HepG2 (cell line): ENCODE data around the gene UGT1A7. TPM values are rescaled to one million over a fixed set of nuclear protein-coding genes. Genes with fewer than 3 reads are reported as not detected.
A peak's percentile ranks its signal among the peaks of the same experiment; 100 is the strongest.

Experiments
- ATAC-seq: fragments of 200-7000 bp; cut with Tn5 transposase; 3 replicates; pipeline ENCODE4 v1.9.1; 2020; ENCODE audit warnings: mild to moderate bottlenecking, moderate library complexity
- BruUV-seq: library from RNA; stranded (reverse); fragments of 400-500 nt; replicated peaks from 2 replicates; lab custom pipeline; 2021; lab: Mats Ljungman, UMichigan
- CTCF ChIA-PET: fragments of 300-600 bp; formaldehyde crosslinking; extraction: SDS; loops from one replicate; lab custom pipeline; 2021; ENCODE audit warnings: low total read pairs, inconsistent platforms, low intra/inter-chr PET ratio; lab: Yijun Ruan, JAX
- POLR2A ChIA-PET: fragments of 350-600 bp; sonication (Branson Sonifier 250); formaldehyde crosslinking; loops from one replicate; lab custom pipeline; 2020; ENCODE audit warnings: antibody characterized with exemption, inconsistent platforms; lab: Yijun Ruan, JAX
- DNase-seq: peaks from one replicate; pipeline ENCODE4 v3.0.0-alpha.2; 2015; ENCODE audit warnings: low spot score
- FAIRE-seq: peaks from 3 replicates; lab custom pipeline; 2011; peaks lifted over from hg19 to GRCh38; lab: Jason Lieb, UNC
- H2AFZ ChIP-seq: one replicate; pipeline ENCODE4 v1.6.1; 2011; ENCODE audit warnings: low read length, inconsistent platforms
- H3K27ac ChIP-seq: fragments of 300-600 bp; 3 replicates; pipeline ENCODE4 v1.8.0; 2011; ENCODE audit warnings: mixed run types, mild to moderate bottlenecking, mixed read lengths, low read length, inconsistent platforms; ENCODE audit not compliant: insufficient read depth; ENCODE audit errors: extremely low read length
- H3K27me3 ChIP-seq, 2 experiments: fragments of 200-600 bp in 1 of 2; 2 replicates in 1 of 2; 3 replicates in 1 of 2; pipeline versions ENCODE4 v1.6.0 to v1.8.0; 2011; ENCODE audit warnings: low read length in 2 of 2, mild to moderate bottlenecking in 2 of 2, moderate library complexity in 2 of 2, inconsistent platforms in 1 of 2; ENCODE audit not compliant: insufficient read depth in 2 of 2, control insufficient read depth in 1 of 2
- H3K36me3 ChIP-seq, 2 experiments: fragments of 200-600 bp in 1 of 2; replicated peaks in 1 of 2; 2 replicates in 1 of 2; 3 replicates in 1 of 2; pipeline versions ENCODE4 v1.5.1 to v1.8.0; 2011; ENCODE audit warnings: low read length in 2 of 2, inconsistent platforms in 1 of 2; ENCODE audit not compliant: insufficient read depth in 2 of 2, control insufficient read depth in 1 of 2
- H3K4me1 ChIP-seq: 2 replicates; pipeline ENCODE4 v1.5.1; 2012; ENCODE audit warnings: low read length, inconsistent platforms; ENCODE audit not compliant: insufficient read depth
- H3K4me2 ChIP-seq: 2 replicates; pipeline ENCODE4 v1.6.0; 2011; ENCODE audit warnings: low read depth, low read length, inconsistent platforms
- H3K4me3 ChIP-seq, 3 experiments: fragments of 200-600 bp in 1 of 3; sonication (generic), shearing (Covaris generic) in 1 of 3; replicated peaks in 1 of 3; 2 replicates each; pipeline ENCODE4 v1.5.1; 2011 to 2016; ENCODE audit warnings: low read length in 3 of 3, inconsistent platforms in 2 of 3, low read depth in 2 of 3, mild to moderate bottlenecking in 2 of 3, control low read depth in 1 of 3, mixed read lengths in 1 of 3; ENCODE audit not compliant: insufficient read depth in 1 of 3
- H3K79me2 ChIP-seq: one replicate; pipeline ENCODE4 v1.6.1; 2011; ENCODE audit warnings: low read length, inconsistent platforms; ENCODE audit not compliant: insufficient read depth
- H3K9ac ChIP-seq: 2 replicates; pipeline ENCODE4 v1.6.0; 2011; ENCODE audit warnings: mild to moderate bottlenecking, low read depth, low read length, inconsistent platforms; ENCODE audit not compliant: insufficient read depth
- H3K9me3 ChIP-seq: 2 replicates; pipeline ENCODE4 v1.5.1; 2012; ENCODE audit warnings: mild to moderate bottlenecking, low read length
- H4K20me1 ChIP-seq: 2 replicates; pipeline ENCODE4 v1.6.0; 2011; ENCODE audit warnings: inconsistent platforms, mild to moderate bottlenecking, low read length, moderate library complexity; ENCODE audit not compliant: insufficient read depth
- HDAC2 ChIP-seq: sonication (generic); formaldehyde crosslinking; IDR thresholded peaks from 2 replicates; pipeline ENCODE4 v1.4.0; 2020; ENCODE audit warnings: missing genetic modification reagents
- MXD4 ChIP-seq: IDR thresholded peaks from 2 replicates; pipeline ENCODE4 v1.6.1; 2016; ENCODE audit warnings: mild to moderate bottlenecking, missing biosample characterization, missing genetic modification reagents
- NFE2L1 ChIP-seq: sonication (generic); formaldehyde crosslinking; IDR thresholded peaks from 2 replicates; pipeline ENCODE4 v1.4.0; 2020; ENCODE audit warnings: missing genetic modification reagents, mild to moderate bottlenecking, borderline replicate concordance
- PTBP1 ChIP-seq: fragments of 200-400 bp; formaldehyde crosslinking; IDR thresholded peaks from 2 replicates; pipeline ENCODE4 v1.6.1; 2018; ENCODE audit warnings: low read length, low read depth; ENCODE audit not compliant: poor library complexity, severe bottlenecking
- RXRA ChIP-seq: sonication (generic); formaldehyde crosslinking; IDR thresholded peaks from 2 replicates; pipeline ENCODE4 v1.5.1; 2020; ENCODE audit warnings: missing genetic modification reagents
- STAT5B ChIP-seq: sonication (generic); formaldehyde crosslinking; IDR thresholded peaks from 2 replicates; pipeline ENCODE4 v1.4.0; 2020; ENCODE audit warnings: missing genetic modification reagents
- ZNF138 ChIP-seq: sonication (generic); formaldehyde crosslinking; IDR thresholded peaks from 2 replicates; pipeline ENCODE4 v1.5.0; 2020; ENCODE audit warnings: mild to moderate bottlenecking, low read depth, missing genetic modification reagents
- ZNF225 ChIP-seq: sonication (generic); formaldehyde crosslinking; IDR thresholded peaks from 2 replicates; pipeline ENCODE4 v1.4.0; 2020; ENCODE audit warnings: mild to moderate bottlenecking, missing genetic modification reagents
- ZNF460 ChIP-seq: sonication (generic); formaldehyde crosslinking; IDR thresholded peaks from 2 replicates; pipeline ENCODE4 v1.5.1; 2020; ENCODE audit warnings: missing genetic modification reagents, mild to moderate bottlenecking, borderline replicate concordance
- WGBS: methylation state at CpG from one replicate; pipeline ENCODE4 v1.1.6; 2017; ENCODE audit warnings: low lambda C conversion rate; 5-methylcytosine and 5-hydroxymethylcytosine counted together
- in situ Hi-C: cut with HindIII; loops from 2 replicates; pipeline ENCODE4 v1.10.0; 2017; ENCODE audit warnings: low pct_unique_long_range_greater_than_20kb; ENCODE audit not compliant: extremely low pct_ligation_motif_present
- intact Hi-C: fragments of 100-400 bp; cut with micrococcal nuclease; formaldehyde crosslinking; loops from one replicate; pipeline ENCODE4 v1.10.0; 2022; ENCODE audit not compliant: unreplicated experiment
- polyA plus RNA-seq, 8 experiments: library from polyadenylated mRNA; depleted of rRNA in 3 of 8; stranded (reverse) in 7 of 8; unstranded in 1 of 8; fragments of >200 nt; fragmentation: Illumina TruSeq in 4 of 8; extraction: Trizol in 4 of 8; gene quantifications; 2 replicates each; pipeline versions ENCODE4 v1.2.1 to v1.2.3, GENCODE V29; 2011 to 2016; ENCODE audit warnings: low read depth in 4 of 8, missing spikeins in 1 of 8, mixed read lengths in 1 of 8; ENCODE audit not compliant: insufficient read depth in 1 of 8
- total RNA-seq, 5 experiments: library from RNA; depleted of rRNA; stranded (reverse); fragments of >200 nt; fragmentation: Illumina TruSeq; extraction: Trizol; gene quantifications; 2 replicates each; pipeline ENCODE4 v1.2.3, GENCODE V29; 2016; ENCODE audit warnings: low read depth in 1 of 5
- TF ChIP-seq, protein P1 (sequence below): sonication (generic); formaldehyde crosslinking; IDR thresholded peaks from 2 replicates; pipeline ENCODE4 v1.5.0; 2020; ENCODE audit warnings: missing genetic modification reagents
- TF ChIP-seq, protein P2 (sequence below): sonication (generic); formaldehyde crosslinking; IDR thresholded peaks from 2 replicates; pipeline ENCODE4 v1.5.1; 2020; ENCODE audit warnings: mild to moderate bottlenecking, missing genetic modification reagents, borderline replicate concordance

UGT1A7 gene
- total and polyA plus RNA-seq, 2 of the 13 experiments (the other 11 are each of a cell fraction or from before 2014, with no cell fraction given), result not detected

GRCh38 chr2:233793465-233794127, 111.9 kb downstream of the UGT1A7 start:
- TF ChIP-seq, protein P1, sequence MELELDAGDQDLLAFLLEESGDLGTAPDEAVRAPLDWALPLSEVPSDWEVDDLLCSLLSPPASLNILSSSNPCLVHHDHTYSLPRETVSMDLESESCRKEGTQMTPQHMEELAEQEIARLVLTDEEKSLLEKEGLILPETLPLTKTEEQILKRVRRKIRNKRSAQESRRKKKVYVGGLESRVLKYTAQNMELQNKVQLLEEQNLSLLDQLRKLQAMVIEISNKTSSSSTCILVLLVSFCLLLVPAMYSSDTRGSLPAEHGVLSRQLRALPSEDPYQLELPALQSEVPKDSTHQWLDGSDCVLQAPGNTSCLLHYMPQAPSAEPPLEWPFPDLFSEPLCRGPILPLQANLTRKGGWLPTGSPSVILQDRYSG (CRISPR knock-in tag), result no peak
- TF ChIP-seq RXRA (CRISPR knock-in tag) (0 out of 2 replicates have a peak, but pooled peaks have one; percentile 9), ZNF138 (0 out of 2 replicates have a peak, but pooled peaks have one; percentile 47), MXD4 (CRISPR knock-in tag) (no peak), STAT5B (CRISPR knock-in tag) (no peak), PTBP1 (no peak), HDAC2 (CRISPR knock-in tag) (no peak), ZNF460 (no peak), ZNF225 (0 out of 2 replicates have a peak, but pooled peaks have one; percentile 17), NFE2L1 (CRISPR knock-in tag) (0 out of 2 replicates have a peak, but pooled peaks have one; percentile 36)
- TF ChIP-seq, protein P2, sequence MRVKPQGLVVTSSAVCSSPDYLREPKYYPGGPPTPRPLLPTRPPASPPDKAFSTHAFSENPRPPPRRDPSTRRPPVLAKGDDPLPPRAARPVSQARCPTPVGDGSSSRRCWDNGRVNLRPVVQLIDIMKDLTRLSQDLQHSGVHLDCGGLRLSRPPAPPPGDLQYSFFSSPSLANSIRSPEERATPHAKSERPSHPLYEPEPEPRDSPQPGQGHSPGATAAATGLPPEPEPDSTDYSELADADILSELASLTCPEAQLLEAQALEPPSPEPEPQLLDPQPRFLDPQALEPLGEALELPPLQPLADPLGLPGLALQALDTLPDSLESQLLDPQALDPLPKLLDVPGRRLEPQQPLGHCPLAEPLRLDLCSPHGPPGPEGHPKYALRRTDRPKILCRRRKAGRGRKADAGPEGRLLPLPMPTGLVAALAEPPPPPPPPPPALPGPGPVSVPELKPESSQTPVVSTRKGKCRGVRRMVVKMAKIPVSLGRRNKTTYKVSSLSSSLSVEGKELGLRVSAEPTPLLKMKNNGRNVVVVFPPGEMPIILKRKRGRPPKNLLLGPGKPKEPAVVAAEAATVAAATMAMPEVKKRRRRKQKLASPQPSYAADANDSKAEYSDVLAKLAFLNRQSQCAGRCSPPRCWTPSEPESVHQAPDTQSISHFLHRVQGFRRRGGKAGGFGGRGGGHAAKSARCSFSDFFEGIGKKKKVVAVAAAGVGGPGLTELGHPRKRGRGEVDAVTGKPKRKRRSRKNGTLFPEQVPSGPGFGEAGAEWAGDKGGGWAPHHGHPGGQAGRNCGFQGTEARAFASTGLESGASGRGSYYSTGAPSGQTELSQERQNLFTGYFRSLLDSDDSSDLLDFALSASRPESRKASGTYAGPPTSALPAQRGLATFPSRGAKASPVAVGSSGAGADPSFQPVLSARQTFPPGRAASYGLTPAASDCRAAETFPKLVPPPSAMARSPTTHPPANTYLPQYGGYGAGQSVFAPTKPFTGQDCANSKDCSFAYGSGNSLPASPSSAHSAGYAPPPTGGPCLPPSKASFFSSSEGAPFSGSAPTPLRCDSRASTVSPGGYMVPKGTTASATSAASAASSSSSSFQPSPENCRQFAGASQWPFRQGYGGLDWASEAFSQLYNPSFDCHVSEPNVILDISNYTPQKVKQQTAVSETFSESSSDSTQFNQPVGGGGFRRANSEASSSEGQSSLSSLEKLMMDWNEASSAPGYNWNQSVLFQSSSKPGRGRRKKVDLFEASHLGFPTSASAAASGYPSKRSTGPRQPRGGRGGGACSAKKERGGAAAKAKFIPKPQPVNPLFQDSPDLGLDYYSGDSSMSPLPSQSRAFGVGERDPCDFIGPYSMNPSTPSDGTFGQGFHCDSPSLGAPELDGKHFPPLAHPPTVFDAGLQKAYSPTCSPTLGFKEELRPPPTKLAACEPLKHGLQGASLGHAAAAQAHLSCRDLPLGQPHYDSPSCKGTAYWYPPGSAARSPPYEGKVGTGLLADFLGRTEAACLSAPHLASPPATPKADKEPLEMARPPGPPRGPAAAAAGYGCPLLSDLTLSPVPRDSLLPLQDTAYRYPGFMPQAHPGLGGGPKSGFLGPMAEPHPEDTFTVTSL (CRISPR knock-in tag), result no peak
- Histone ChIP-seq H3K79me2 (no peaks in the 10 kb centered on the region), H3K4me2 (no peak overlapping the region), H3K9me3 (no peaks in the 10 kb centered on the region), H3K4me3 (no peak overlapping the region), H3K27me3 (peaks cover 7 to 52% of the 10 kb centered on the region in 2 experiments; a peak in 3 of 5 replicates), H3K36me3 (no peaks in the 10 kb centered on the region), H3K27ac (no peak overlapping the region), H3K9ac (no peak overlapping the region), H3K4me1 (peaks cover 14% of the 10 kb centered on the region; the same call in 1 of the 2 replicates), H2AFZ (no peak overlapping the region), H4K20me1 (no peaks in the 10 kb centered on the region)
- CTCF ChIA-PET, result no interaction called here
- ATAC-seq, result peak; percentile 20
- no TSS peak for BruUV-seq
- 61% methylated on average over 17 of the region's 18 CpGs for WGBS
- POLR2A ChIA-PET, result no interaction called here
- DNase-seq, result no peak
- FAIRE-seq, result no peak
- in situ Hi-C loops, result no loop called here
- intact Hi-C loops, result no loop called here
